Activated T-cell treated with anti-CD3 and anti-CD28 coated beads for 48 hours (primary cell): ENCODE results near the gene SLC29A3.

Experiments used
- DNase-seq: peaks from one replicate; pipeline ENCODE4 v3.0.0-alpha.2; 2020; ENCODE audit warnings: low read depth

SLC29A3 gene

GRCh38 chr10:71371750-71372166 is 52.7 kb downstream of the SLC29A3 start:
- DNase-seq, result no peak

GRCh38 chr10:71372882-71373495 is 53.9 kb downstream of the SLC29A3 start:
- DNase-seq, result no peak

- DNase-seq, result no peak
Observed at GRCh38 chr10:71374481-71375233, 55.6 kb downstream of the SLC29A3 start.

- no peak for DNase-seq
Observed at GRCh38 chr10:71375952-71376351, 56.9 kb downstream of the SLC29A3 start.

- no peak for DNase-seq
Observed at GRCh38 chr10:71378336-71379117, 59.5 kb downstream of the SLC29A3 start.

GRCh38 chr10:71379118-71379766 is 60.2 kb downstream of the SLC29A3 start:
- no peak for DNase-seq

- DNase-seq, result no peak
Observed at GRCh38 chr10:71380841-71381240, 61.8 kb downstream of the SLC29A3 start.

- DNase-seq, result no peak
Observed at GRCh38 chr10:71381611-71382010, 62.6 kb downstream of the SLC29A3 start.

- DNase-seq, result no peak
Observed at GRCh38 chr10:71382028-71382427, 63.0 kb downstream of the SLC29A3 start.

GRCh38 chr10:71382757-71383156 is 63.7 kb downstream of the SLC29A3 start:
- DNase-seq, result no peak

- DNase-seq, result peak; percentile 69
Observed at GRCh38 chr10:71383972-71384687, 65.1 kb downstream of the SLC29A3 start.

GRCh38 chr10:71388171-71388570 is 69.1 kb downstream of the SLC29A3 start:
- DNase-seq, result no peak

- no peak for DNase-seq
Observed at GRCh38 chr10:71388583-71389310, 69.7 kb downstream of the SLC29A3 start.

- DNase-seq, result no peak
Observed at GRCh38 chr10:71389768-71390460, 70.9 kb downstream of the SLC29A3 start.

- no peak for DNase-seq
Observed at GRCh38 chr10:71390461-71390835, 71.4 kb downstream of the SLC29A3 start.

GRCh38 chr10:71390921-71391690 is 72.0 kb downstream of the SLC29A3 start:
- DNase-seq, result no peak

GRCh38 chr10:71391701-71392100 is 72.6 kb downstream of the SLC29A3 start:
- DNase-seq, result no peak

GRCh38 chr10:71392292-71392691 is 73.2 kb downstream of the SLC29A3 start:
- DNase-seq, result no peak
